Tibial artery (tissue), 4 donors: Measurements from ENCODE around the gene NKAPD1.
"Not testable (repeated sequence)": the region's sequence is repeated elsewhere in the genome, so short reads cannot be mapped to it uniquely, and the experiment has no call there.

Experiments used
- DNase-seq, 2 donors: peaks; one replicate each; pipeline ENCODE4 v3.0.0-alpha.2; 2019
- H3K27ac ChIP-seq, 2 donors: fragments of 200-600 bp; sonication (generic) in 1 of 2; 1 replicate in 1 of 2; 2 replicates in 1 of 2; pipeline ENCODE4 v1.5.1; 2018 to 2019; ENCODE audit warnings: mild to moderate bottlenecking in 1 of 2
- H3K27me3 ChIP-seq, 2 donors: fragments of 200-600 bp; sonication (generic) in 1 of 2; one replicate each; pipeline versions ENCODE4 v1.5.1 to v1.6.0; 2016 to 2019
- H3K36me3 ChIP-seq, 3 donors: fragments of 200-600 bp; sonication (generic) in 2 of 3; one replicate each; pipeline ENCODE4 v1.5.1; 2016 to 2019; ENCODE audit warnings: mild to moderate bottlenecking in 2 of 3
- H3K4me1 ChIP-seq, 4 donors: fragments of 200-600 bp; sonication (generic) in 2 of 4; 1 replicate in 3 of 4; 2 replicates in 1 of 4; pipeline ENCODE4 v1.5.1; 2016 to 2019
- H3K4me3 ChIP-seq, 2 donors: fragments of 200-600 bp; sonication (generic) in 1 of 2; 1 replicate in 1 of 2; 2 replicates in 1 of 2; pipeline ENCODE4 v1.5.1; 2018 to 2019; ENCODE audit warnings: mild to moderate bottlenecking in 2 of 2
- H3K9me3 ChIP-seq, 3 donors: fragments of 200-600 bp; sonication (generic) in 1 of 3; one replicate each; pipeline ENCODE4 v1.5.1; 2016 to 2019
- intact Hi-C: fragments of 100-400 bp; cut with DNase I; formaldehyde crosslinking; loops from one replicate; pipeline ENCODE4 v1.15.0; 2023; ENCODE audit warnings: low total_unique reads
- TF ChIP-seq, protein P1 (sequence below), 2 experiments: fragments of 200-600 bp in 1 of 2; fragments of 450-650 bp in 1 of 2; IDR thresholded peaks; one replicate each; pipeline ENCODE4 v1.5.1; 2017 to 2019; ENCODE audit warnings: antibody characterized with exemption in 2 of 2, mild to moderate bottlenecking in 1 of 2, moderate library complexity in 1 of 2

NKAPD1 gene, protein sequence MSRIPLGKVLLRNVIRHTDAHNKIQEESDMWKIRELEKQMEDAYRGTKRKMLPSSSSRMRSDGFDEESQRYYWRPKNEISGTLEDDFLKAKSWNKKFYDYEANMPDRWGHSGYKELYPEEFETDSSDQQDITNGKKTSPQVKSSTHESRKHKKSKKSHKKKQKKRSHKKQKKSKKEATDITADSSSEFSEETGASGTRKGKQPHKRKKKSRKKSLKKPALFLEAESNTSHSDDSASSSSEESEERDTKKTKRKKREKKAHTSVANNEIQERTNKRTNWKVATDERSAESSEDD

DNA sequence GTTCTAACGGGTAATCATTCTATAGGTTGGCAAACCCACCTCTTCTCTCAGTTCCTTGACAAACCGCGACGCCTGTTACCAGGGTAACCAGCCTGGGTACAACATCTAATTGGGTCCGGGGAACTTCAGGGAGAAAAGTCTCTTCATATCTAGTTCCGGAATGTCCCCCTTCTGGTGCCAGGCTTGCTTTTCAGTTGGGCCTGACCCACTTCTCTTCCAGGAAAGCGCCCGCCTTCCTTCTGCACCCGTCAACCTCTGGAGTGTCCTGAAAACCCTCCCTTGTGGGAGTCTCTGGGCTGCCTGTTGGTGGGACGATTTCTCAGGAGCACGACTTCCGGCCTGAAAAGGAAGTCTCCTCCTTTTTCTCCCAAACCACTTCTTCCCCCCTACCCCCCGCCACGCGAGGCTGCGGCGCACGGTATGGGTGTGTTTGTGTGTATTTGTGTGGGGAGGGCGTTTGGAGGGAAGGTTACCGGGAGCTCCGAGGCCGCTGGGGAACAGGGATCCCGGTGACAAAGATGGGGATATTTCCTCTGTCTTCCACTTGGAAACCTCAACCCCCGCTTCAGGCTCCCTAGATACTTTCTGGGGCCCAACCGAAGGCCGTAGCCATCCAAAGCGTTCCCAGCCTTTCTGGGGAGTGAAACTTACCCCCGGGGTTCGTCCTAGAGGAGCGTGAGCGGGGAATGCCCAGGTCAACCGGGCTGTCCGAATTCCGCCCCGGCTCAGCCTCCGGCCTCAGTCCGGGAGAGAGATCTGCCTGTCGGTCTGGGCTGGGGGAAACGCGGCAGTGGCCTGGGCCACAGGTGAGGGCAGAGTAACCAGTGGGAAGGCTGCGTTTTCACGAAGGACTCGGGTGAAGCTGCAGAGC is at the start of gene NKAPD1, which contains the start of gene PIH1D2:
NKAPD1 (plus strand) TSS at position 359 of the 871 bp plus-strand sequence. CDS start 1,276 bp downstream, outside the sequence.
PIH1D2 (minus strand) TSS at position 77 of the 871 bp plus-strand sequence. CDS start 843 bp downstream, outside the sequence.
- TF ChIP-seq, protein P1, sequence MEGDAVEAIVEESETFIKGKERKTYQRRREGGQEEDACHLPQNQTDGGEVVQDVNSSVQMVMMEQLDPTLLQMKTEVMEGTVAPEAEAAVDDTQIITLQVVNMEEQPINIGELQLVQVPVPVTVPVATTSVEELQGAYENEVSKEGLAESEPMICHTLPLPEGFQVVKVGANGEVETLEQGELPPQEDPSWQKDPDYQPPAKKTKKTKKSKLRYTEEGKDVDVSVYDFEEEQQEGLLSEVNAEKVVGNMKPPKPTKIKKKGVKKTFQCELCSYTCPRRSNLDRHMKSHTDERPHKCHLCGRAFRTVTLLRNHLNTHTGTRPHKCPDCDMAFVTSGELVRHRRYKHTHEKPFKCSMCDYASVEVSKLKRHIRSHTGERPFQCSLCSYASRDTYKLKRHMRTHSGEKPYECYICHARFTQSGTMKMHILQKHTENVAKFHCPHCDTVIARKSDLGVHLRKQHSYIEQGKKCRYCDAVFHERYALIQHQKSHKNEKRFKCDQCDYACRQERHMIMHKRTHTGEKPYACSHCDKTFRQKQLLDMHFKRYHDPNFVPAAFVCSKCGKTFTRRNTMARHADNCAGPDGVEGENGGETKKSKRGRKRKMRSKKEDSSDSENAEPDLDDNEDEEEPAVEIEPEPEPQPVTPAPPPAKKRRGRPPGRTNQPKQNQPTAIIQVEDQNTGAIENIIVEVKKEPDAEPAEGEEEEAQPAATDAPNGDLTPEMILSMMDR (IDR thresholded peaks at IDR 0.05), result peak; percentile 7 to 13
- H3K27ac ChIP-seq, result peak within 1 kb of the TSS; percentile 82 to 95
- no peaks in the 10 kb centered on the region for H3K9me3 ChIP-seq
- intact Hi-C loops, result loop anchor here (10.0 kb wide), 2 partner anchors 99 to 139 kb away; partner anchors contain the start of gene DIXDC1
- no peaks in the 10 kb centered on the region for H3K27me3 ChIP-seq
- peak; percentile 84 to 91 for DNase-seq
- H3K4me3 ChIP-seq, result peak within 1 kb of the TSS; percentile 77 to 93
- H3K4me1 ChIP-seq, result peaks cover 0 to 21% (median 14%) of the 10 kb centered on the region in 4 donors
- peaks cover 24 to 31% (median 26%) of the 10 kb centered on the region in 3 donors for H3K36me3 ChIP-seq

DNA sequence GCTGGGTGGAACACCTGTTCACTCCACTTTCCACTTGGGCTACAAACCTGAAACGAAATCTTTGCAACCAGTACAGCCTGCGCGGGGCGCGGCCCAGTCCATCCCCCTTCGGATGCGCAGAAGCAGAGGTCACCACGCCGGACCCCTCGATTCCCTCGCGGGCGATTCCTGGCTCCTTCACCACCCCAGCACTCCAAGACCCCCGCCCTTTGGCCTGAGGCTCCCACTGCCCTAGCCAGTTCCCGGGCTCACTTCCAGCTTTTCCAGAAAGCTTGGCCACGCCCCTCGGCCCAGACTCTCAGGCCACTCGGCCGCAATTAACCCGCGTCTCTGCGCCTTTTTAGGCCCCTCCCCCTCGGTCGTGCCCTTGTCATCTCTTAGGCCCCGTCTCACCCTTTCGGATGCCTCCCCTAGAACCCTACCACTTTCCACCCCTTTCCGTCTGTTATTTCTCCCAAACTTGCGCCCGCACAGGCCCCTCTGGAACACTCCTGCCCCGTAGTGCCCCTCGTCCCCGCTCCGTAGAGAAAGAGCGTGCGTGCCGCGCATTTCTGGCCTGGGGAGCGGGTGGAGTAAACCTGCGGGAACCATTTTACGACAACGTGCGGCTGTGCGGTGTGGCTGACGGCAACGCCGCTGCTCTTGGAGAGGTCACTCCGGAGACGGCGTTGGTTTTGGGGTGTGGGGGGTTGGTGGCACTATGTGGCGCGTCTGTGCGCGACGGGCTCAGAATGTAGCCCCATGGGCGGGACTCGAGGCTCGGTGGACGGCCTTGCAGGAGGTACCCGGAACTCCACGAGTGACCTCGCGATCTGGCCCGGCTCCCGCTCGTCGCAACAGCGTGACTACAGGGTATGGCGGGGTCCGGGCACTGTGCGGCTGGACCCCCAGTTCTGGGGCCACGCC is 49.1 kb upstream of the NKAPD1 start, which contains the start of gene DLAT:
DLAT (plus strand) TSS at position 636 of the 906 bp plus-strand sequence; CDS start at position 701, 65 bp downstream.
- peak within 1 kb of the TSS; percentile 94 to 95 for H3K27ac ChIP-seq
- peaks cover 0 to 15% (median 5%) of the 10 kb centered on the region in 4 donors for H3K4me1 ChIP-seq
- peak within 1 kb of the TSS; percentile 73 to 95 for H3K4me3 ChIP-seq
- peaks cover 19 to 33% (median 27%) of the 10 kb centered on the region in 3 donors for H3K36me3 ChIP-seq
- DNase-seq, result peak; percentile 80 to 90
- no peaks in the 10 kb centered on the region for H3K9me3 ChIP-seq
- TF ChIP-seq, protein P1 (IDR thresholded peaks at IDR 0.05), result no peak
- intact Hi-C loops, result no loop called here
- no peaks in the 10 kb centered on the region for H3K27me3 ChIP-seq

DNA sequence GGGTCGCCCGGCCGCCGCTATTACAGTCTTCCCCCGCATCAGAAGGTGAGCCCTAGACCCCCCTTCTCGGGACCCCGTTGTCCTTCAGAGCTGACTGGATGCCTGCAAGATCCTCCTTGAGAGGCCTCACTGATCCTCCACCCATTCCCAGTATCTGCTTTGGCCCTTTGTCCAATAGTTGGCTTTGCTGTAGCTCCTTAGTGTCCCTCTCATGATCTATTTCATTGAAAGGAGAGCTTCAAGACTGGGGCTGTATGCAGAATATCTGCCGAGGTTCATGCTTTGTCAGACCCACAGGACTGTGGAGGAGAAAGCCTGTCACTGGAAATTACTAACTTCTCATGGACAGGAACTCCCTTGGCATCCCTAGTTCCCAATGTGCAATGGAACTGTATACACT is 48.4 kb upstream of the NKAPD1 start:
- H3K27ac ChIP-seq, result peak overlapping the region; percentile 94 to 95
- no peaks in the 10 kb centered on the region for H3K9me3 ChIP-seq
- H3K36me3 ChIP-seq, result peaks cover 22 to 34% (median 34%) of the 10 kb centered on the region in 3 donors
- TF ChIP-seq, protein P1 (IDR thresholded peaks at IDR 0.05), result no peak
- no peak for DNase-seq
- intact Hi-C loops, result no loop called here
- peaks cover 0 to 15% (median 5%) of the 10 kb centered on the region in 4 donors for H3K4me1 ChIP-seq
- H3K27me3 ChIP-seq, result no peaks in the 10 kb centered on the region
- peak overlapping the region; percentile 73 to 95 for H3K4me3 ChIP-seq

- Histone ChIP-seq H3K36me3 (peaks cover 26 to 35% (median 27%) of the 10 kb centered on the region in 3 donors), H3K4me1 (peaks cover 0 to 15% (median 5%) of the 10 kb centered on the region in 4 donors)
- DNase-seq, H3K9me3 ChIP-seq, H3K4me3 ChIP-seq, H3K27ac ChIP-seq, H3K27me3 ChIP-seq, intact Hi-C loops: not testable (repeated sequence)
Measured at GRCh38 chr11:112026784-112027410, 47.2 kb upstream of the NKAPD1 start.

- Histone ChIP-seq H3K4me3 (no peak overlapping the region), H3K9me3 (no peaks in the 10 kb centered on the region), H3K27me3 (no peaks in the 10 kb centered on the region), H3K4me1 (peaks cover 0 to 9% (median 2%) of the 10 kb centered on the region in 4 donors), H3K36me3 (peaks cover 38 to 50% (median 45%) of the 10 kb centered on the region in 3 donors), H3K27ac (no peak overlapping the region)
- DNase-seq, result no peak
- intact Hi-C loops, result no loop called here
- TF ChIP-seq, protein P1 (IDR thresholded peaks at IDR 0.05), result no peak
Measured at GRCh38 chr11:112029460-112029859, 44.6 kb upstream of the NKAPD1 start.
